GM19043 (cell line): ENCODE results near the gene ROBO2.

Experiments
- ATAC-seq: cut with Tn5 transposase; IDR thresholded peaks from one replicate; pipeline ENCODE4 v1.9.1; 2021; ENCODE audit warnings: low read depth; ENCODE audit not compliant: unreplicated experiment

ROBO2 gene

GRCh38 chr3:77186319-77186718 lies 146.4 kb downstream of the ROBO2 start:
- no peak for ATAC-seq

GRCh38 chr3:77186728-77187127 lies 146.8 kb downstream of the ROBO2 start:
- ATAC-seq = no peak

DNA sequence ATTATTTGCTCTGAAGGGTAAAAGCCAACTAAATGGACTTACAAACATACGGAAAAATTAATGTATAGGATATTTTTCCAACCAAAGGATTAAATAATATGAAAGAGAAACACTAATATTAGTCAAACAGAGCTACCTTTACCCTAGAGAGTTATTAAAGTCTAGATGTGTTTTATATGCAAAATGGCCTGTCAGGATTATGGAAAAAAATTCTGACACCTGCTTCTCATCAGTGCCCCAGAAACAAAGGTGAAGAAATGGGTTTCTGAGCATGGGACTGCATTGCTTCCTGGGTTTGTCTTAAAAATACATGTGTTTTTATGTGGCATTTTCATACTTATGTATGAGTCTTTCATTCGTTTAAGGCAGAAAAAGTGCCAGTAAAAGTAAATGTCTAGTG lies 148.3 kb downstream of the ROBO2 start:
- no peak for ATAC-seq

DNA sequence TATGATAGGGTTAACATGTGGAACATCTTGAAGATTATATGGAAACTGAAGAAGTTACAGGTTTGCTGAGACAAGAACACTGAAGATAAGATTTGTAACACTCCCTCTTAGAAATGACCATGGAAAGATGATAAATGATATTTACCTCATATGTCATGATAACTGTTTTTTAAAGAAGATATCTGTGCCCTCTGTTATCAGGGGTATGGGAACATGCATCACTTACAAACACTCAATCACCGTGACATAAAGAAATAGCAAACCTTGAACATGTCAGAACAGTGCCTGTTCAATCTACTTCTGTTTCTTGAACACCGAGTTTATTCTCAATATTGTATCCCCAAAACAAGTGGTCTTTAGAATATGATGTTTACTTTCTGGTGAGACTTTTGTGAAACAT lies 149.4 kb downstream of the ROBO2 start:
- no peak for ATAC-seq

DNA sequence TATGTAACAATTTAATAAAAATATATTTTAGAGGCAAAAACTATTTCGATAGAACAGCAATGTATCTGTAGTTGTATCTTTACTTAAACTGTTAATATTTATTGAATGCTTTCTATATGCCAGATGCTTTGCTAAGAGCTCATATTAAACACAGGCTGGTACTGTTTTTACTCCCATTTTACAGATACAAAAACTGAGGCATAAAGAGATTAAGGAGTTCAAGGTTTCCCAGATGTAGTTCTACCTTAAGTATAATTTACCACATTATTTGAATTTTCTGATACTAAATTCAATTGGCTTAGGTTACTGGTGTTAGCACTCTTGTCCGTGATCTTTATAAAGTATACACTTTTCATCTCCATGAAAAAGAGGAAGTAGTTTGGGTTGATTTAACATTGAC lies 149.8 kb downstream of the ROBO2 start:
- ATAC-seq = no peak

GRCh38 chr3:77190374-77190773 lies 150.5 kb downstream of the ROBO2 start:
- ATAC-seq = no peak

GRCh38 chr3:77191014-77191413 lies 151.1 kb downstream of the ROBO2 start:
- ATAC-seq = no peak

DNA sequence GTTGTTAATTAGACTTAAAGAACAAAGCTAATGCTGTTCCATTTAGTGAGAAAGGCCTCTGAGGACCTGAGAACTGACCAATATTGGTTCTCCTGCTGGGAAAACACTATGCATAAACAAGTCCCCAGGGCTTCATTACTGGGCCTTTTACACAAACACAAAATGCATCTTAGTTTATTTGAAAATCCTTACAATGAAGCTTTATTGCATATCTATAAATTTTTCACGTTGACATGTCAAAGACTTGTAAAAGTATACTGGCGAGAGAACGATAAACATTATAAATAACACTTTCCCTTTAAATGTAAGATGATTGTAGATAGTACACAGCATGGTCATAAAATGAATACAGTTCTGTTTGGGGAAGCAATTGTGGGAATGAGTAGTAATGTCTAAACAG lies 151.7 kb downstream of the ROBO2 start:
- ATAC-seq = no peak

DNA sequence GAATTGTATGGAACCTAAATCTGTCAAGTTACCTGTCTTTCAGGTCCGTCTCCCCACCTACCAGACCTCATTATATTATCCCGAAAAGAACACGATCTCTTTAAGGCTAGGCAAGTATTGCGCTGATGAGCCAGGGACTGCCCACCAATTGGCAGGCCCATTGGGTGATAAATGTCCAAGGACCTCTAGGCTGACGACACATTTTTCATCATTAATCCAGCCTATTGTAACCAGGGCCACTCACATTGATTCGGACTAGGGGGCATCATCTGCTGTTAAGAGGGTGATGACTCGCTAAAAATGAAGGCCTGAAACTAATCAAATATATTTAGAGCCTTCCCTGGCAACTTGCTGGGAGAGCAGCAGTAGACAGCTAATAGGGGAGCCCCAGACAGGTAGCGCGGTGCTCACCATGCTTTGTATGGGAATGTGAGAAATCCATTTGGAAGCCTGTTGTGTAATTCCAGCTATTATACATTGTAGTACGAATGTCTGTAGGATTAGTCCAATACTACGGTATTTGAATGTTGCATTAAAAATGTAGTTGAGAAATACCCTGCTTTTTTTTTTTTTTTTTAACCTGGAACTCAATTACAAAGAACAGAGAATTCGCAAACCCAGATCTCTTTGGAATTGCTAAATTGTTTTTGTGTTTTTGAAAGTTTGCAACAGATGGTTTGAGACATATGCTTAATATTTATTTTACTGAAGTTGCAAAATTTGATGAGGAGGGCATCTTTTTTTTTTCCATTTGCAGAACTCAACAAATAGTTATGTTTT lies 156.1 kb downstream of the ROBO2 start:
- ATAC-seq = no peak

DNA sequence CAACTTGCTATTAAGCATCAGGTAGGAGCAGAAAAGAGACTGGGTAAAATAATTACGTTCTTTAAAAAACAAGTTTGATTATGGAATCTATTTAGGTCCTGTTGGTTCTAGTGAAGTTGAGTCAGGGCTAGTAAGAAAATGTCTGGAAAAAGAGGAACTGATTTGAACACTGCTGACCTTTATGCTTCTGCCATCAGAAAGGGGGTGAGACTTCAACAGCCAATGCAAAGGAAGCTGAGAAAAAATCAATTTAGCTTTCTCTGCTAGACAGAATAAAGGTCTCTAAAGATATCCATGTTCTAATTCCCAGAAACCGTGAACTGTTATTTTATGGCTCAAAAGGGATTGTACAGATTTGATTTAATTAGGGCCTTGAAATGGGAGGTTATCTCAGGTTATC lies 157.5 kb downstream of the ROBO2 start:
- ATAC-seq = no peak

GRCh38 chr3:77203851-77204250 lies 164.0 kb downstream of the ROBO2 start:
- ATAC-seq = no peak

DNA sequence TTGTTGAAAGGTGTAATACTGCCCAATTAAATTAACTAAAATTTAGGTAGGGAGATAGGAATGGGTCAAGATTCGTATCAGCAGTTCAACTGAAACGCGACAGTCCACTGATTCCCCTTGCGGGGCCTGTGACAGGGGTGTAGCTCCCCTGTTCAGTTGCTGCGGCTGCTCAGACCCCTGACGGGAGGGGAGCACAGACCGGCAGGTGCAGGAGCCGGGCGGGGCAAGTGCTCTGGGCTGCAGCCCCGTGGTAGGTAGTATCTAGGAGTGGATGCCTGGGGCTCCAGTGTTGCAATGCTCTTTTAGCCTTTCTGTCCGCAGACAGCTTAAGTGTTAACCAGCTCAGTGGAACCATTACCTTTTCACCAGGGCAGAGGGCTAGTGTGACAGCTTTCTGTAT lies 164.9 kb downstream of the ROBO2 start:
- no peak for ATAC-seq

DNA sequence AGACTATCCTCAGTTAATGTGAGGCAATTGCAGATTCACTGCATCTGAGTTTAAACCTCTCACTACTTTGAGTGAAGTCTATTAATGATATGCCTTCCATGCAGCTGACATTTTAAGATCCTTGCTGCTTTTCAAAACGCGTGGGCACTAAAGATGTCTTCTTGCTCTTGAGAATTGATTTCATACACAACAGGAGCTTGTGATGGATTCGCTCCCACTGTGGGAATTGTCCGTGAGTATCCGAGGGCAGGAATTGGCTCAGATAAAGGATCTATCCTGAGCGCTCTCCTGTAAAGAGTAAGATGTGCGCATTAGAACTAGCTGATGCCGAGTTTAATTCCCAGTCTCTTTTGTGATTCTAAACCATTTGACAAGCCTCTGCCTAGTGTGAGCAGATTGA lies 167.9 kb downstream of the ROBO2 start:
- ATAC-seq = no peak

DNA sequence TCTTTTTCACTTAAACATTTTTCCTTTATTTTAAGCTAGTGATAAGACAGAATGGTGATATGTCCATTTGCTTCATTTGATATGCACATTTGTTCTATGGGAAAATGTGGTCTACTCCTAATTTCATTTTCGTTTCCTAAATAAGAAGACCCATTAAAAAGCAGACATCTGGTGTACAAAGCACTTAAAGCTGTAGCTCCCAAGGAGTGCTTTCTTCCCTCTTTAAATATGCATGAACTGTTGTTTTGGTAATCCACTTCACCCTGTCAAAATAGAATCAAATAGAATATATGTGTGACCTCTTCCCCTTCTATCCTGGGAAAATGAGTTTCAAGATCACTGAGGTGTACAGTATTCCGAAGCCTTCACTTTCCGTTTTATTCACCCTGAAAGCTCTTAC lies 182.8 kb downstream of the ROBO2 start:
- ATAC-seq = no peak

DNA sequence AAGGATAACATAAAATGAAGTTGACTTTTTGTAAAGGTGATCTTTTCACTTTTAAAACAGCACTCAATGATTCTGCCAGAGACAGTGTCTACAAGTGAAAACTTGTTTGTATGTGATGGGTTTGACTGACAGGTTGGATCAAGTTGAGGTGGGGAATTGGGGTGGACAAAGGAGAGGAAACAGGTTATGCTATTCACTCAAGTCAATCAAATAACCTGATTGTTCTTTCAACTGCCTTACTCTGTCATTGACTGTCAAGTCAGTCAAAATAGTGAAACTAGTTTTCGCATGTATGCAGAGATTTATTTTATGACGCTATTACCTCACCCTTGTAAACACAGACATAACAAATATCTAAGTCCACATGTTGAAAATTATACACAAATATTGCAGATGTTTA lies 187.7 kb downstream of the ROBO2 start:
- ATAC-seq = no peak

DNA sequence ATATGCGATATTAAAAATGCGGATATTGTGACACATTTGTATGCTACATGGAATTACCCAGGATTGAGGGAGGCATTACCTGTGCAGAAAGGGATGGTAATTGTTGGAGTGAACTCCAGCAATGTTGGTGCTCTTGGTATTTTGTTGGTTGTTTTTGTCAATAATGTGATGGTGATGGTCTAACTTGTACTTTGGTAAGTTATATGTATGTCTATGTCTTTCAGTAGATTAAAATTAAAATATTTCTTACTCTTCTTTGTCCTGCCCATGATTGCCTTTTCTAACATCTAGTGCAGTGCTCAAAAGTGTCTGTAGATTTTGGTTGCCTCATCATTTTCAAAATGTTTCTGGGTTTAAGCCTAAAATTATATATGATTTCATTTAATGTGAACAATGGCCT lies 192.7 kb downstream of the ROBO2 start:
- ATAC-seq = no peak

- ATAC-seq = no peak
Measured at GRCh38 chr3:77234004-77234403, 194.1 kb downstream of the ROBO2 start.

GRCh38 chr3:77236118-77236517 lies 196.2 kb downstream of the ROBO2 start:
- ATAC-seq = no peak

DNA sequence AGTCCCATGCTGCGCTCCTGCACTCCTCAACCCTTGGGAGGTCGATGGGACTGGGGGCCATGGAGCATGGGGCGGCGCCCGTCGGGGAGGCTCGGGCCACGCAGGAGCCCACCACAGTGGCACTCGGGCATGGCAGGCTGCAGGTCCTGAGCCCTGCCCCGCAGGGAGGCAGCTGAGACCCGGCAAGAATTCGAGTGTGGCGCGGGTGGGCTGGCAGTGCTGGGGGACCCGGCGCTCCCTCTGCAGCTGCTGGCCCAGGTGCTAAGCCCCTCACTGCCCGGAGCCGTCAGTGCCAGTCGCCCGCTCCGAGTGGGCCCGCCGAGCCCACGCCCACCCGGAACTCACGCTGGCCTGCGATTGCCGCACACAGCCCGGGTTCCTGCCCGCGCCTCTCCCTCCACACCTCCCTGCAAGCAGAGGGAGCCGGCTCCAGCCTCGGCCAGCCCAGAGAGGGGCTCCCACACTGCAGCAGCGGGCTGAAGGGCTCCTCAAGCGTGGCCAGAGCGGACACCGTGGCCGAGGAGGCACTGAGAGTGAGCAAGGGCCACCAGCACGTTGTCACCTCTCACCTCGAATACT lies 200.3 kb downstream of the ROBO2 start:
- ATAC-seq = no peak

GRCh38 chr3:77242371-77242770 lies 202.5 kb downstream of the ROBO2 start:
- no peak for ATAC-seq

DNA sequence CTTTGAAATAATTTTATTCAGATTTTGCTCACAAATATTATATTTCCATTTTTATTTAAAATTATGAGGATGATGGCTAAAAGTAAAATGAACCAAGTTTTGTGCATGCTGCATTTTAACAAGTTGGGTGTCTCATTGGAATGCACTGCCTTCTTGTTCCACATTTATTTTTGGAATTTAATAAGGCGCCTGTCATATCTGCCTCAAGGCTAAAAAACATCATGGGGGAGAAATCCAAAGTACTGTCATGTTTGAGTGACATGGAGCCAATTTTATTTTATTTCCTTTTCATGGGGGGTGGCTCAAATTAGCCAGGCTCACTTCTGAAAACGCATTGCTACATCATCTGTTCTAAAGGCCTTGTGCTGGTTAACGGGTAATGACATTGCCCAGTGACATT lies 205.1 kb downstream of the ROBO2 start:
- ATAC-seq = no peak

DNA sequence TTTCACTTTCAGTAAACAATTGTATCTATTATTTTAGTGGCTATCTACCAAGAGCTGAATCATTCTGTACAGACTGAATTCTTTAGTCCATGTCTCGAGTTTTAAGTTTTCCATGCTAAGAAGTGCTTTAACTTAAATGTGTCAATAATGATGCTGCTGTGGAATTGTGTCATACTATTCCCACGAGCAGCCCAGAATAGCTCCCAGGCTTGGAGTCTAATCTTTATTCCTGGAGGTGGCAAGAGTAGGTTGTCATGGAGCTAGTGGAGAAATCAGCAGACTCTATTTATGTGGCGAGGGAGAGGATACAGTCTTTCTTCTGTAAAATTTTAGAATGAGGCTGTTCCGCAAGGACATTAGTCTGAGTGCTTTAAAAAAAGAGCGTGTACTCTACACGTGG lies 207.2 kb downstream of the ROBO2 start:
- no peak for ATAC-seq

- ATAC-seq = no peak
Measured at GRCh38 chr3:77247817-77248216, 207.9 kb downstream of the ROBO2 start.
